Gastrocnemius medialis (tissue), 4 donors: Measurements from ENCODE around the gene PRKACA.

ENCODE experiments used
- CTCF ChIP-seq, 5 experiments: fragments of 450-650 bp in 3 of 5; fragments of 200-600 bp in 2 of 5; sonication (generic) in 2 of 5; IDR thresholded peaks in 4 of 5; conservative IDR thresholded peaks in 1 of 5; 1 replicate in 4 of 5; 2 replicates in 1 of 5; pipeline ENCODE4 v1.5.1; 2016 to 2019; ENCODE audit warnings: antibody characterized with exemption in 5 of 5, mild to moderate bottlenecking in 3 of 5, moderate library complexity in 3 of 5
- POLR2A ChIP-seq, 2 donors: fragments of 450-650 bp; IDR thresholded peaks; one replicate each; pipeline ENCODE4 v1.6.1; 2017; ENCODE audit warnings: antibody characterized with exemption in 2 of 2, mild to moderate bottlenecking in 2 of 2, moderate library complexity in 2 of 2

GRCh38 chr19:14086098-14086497 lies 31.5 kb downstream of the PRKACA start:
- TF ChIP-seq CTCF (IDR thresholded peaks at IDR 0.05 in 4 of 5, conservative IDR thresholded peaks at IDR 0.05 in 1 of 5) = no peak
- no peak for TF ChIP-seq POLR2A (IDR thresholded peaks at IDR 0.05)
